K562 (cell line): ENCODE data around the gene ARHGAP9. TPM values are rescaled to one million over a fixed set of nuclear protein-coding genes. Genes with fewer than 3 reads are reported as not detected.
A peak's percentile ranks its signal among the peaks of the same experiment; 100 is the strongest.

Experiments
- CTCF ChIP-seq, 3 experiments: IDR thresholded peaks in 2 of 3; conservative IDR thresholded peaks in 1 of 3; 2 replicates each; pipeline ENCODE4 v1.5.1; 2011 to 2012; ENCODE audit warnings: low read length in 3 of 3, mild to moderate bottlenecking in 3 of 3, control low read depth in 2 of 3, improper control_type of control experiment in 1 of 3, inconsistent platforms in 1 of 3, low read depth in 1 of 3, mixed read lengths in 1 of 3, moderate library complexity in 1 of 3; ENCODE audit not compliant: insufficient read depth in 2 of 3
- DNMT1 ChIP-seq: fragments of 450-650 bp; IDR thresholded peaks from 2 replicates; pipeline ENCODE4 v1.6.1; 2016; ENCODE audit warnings: antibody characterized with exemption, mild to moderate bottlenecking
- FIP1L1 ChIP-seq: fragments of 200-400 bp; formaldehyde crosslinking; IDR thresholded peaks from 2 replicates; pipeline ENCODE4 v1.6.1; 2018; ENCODE audit warnings: mild to moderate bottlenecking, low read depth, low read length; ENCODE audit not compliant: poor library complexity, severe bottlenecking
- NR3C1 ChIP-seq: sonication (generic); formaldehyde crosslinking; IDR thresholded peaks from 2 replicates; pipeline ENCODE4 v1.8.1; 2022; ENCODE audit warnings: missing genetic modification reagents
- PHB2 ChIP-seq: fragments of 450-650 bp; IDR thresholded peaks from 2 replicates; pipeline ENCODE4 v1.6.1; 2017; ENCODE audit warnings: low read depth
- RBM22 ChIP-seq: fragments of 200-400 bp; formaldehyde crosslinking; IDR thresholded peaks from 2 replicates; pipeline ENCODE4 v1.6.1; 2018; ENCODE audit warnings: low read length, low read depth; ENCODE audit not compliant: poor library complexity, severe bottlenecking
- ZNF318 ChIP-seq, 2 experiments: fragments of 450-650 bp; IDR thresholded peaks; 2 replicates each; pipeline ENCODE4 v1.6.1; 2016; ENCODE audit warnings: mild to moderate bottlenecking in 2 of 2, borderline replicate concordance in 1 of 2, low read depth in 1 of 2, moderate library complexity in 1 of 2
- ZNF398 ChIP-seq: fragments of 250-450 bp; sonication (Bioruptor Pico); IDR thresholded peaks from 2 replicates; pipeline ENCODE4 v1.8.0; 2021; ENCODE audit warnings: moderate library complexity, mild to moderate bottlenecking, inconsistent platforms
- polyA plus RNA-seq, 8 experiments: library from polyadenylated mRNA; depleted of rRNA in 4 of 8; stranded (reverse) in 5 of 8; unstranded in 3 of 8; fragments of >200 nt; fragmentation: Nextera tagmentation in 2 of 8; fragmentation: Illumina TruSeq in 1 of 8; extraction: Ambion mirVana in 2 of 8; extraction: Trizol in 1 of 8; gene quantifications; 2 replicates each; pipeline versions ENCODE4 v1.2.1 to v1.2.3, GENCODE V29; 2011 to 2014; ENCODE audit warnings: inconsistent platforms in 1 of 8, missing spikeins in 1 of 8
- total RNA-seq, 7 experiments: library from RNA; depleted of rRNA in 6 of 7; stranded (reverse); fragments of >200 nt in 6 of 7; fragmentation: Illumina TruSeq in 2 of 7; extraction: Trizol in 2 of 7; gene quantifications; 2 replicates each; pipeline versions ENCODE4 v1.2.1 to v1.2.3, GENCODE V29; 2011 to 2021; ENCODE audit warnings: low replicate concordance in 1 of 7
- TF ChIP-seq, protein P1 (sequence below): fragments of 250-450 bp; sonication (Bioruptor Pico); IDR thresholded peaks from 2 replicates; pipeline ENCODE4 v1.5.0; 2020; ENCODE audit warnings: mild to moderate bottlenecking, borderline replicate concordance
- TF ChIP-seq, protein P2 (sequence below), 2 experiments: fragments of 200-800 bp in 1 of 2; sonication (Bioruptor generic) in 1 of 2; sonication (generic) in 1 of 2; formaldehyde crosslinking in 1 of 2; IDR thresholded peaks in 1 of 2; conservative IDR thresholded peaks in 1 of 2; 2 replicates each; pipeline versions ENCODE4 v1.5.0 to v1.6.1; 2016 to 2020; ENCODE audit warnings: missing compliant biosample characterization in 1 of 2, missing genetic modification characterization in 1 of 2, missing genetic modification reagents in 1 of 2

ARHGAP9 gene
- total and polyA plus RNA-seq, 9 of the 15 experiments (the other 6 are each of a cell fraction or from before 2014, with no cell fraction given): 1.5 to 10.2 (median 5.1) TPM

GRCh38 chr12:57515408-57515933 lies 35.8 kb upstream of the ARHGAP9 start (continued):
- TF ChIP-seq ZNF318 (IDR thresholded peaks at IDR 0.05; ENCODE audit: borderline replicate concordance in 1 of 2, low read depth in 1 of 2) (peak in 1 of 2 experiments; percentile 93; a peak in 1 of 4 replicates), DNMT1 (no peak), ZNF398 (no peak), PHB2 (no peak), CTCF (IDR thresholded peaks at IDR 0.05 in 2 of 3, conservative IDR thresholded peaks at IDR 0.05 in 1 of 3; ENCODE audit: insufficient read depth in 2 of 3, low read depth in 1 of 3, low read length in 3 of 3) (no peak), RBM22 (no peak), NR3C1 (no peak), FIP1L1 (no peak)
- TF ChIP-seq, protein P1, sequence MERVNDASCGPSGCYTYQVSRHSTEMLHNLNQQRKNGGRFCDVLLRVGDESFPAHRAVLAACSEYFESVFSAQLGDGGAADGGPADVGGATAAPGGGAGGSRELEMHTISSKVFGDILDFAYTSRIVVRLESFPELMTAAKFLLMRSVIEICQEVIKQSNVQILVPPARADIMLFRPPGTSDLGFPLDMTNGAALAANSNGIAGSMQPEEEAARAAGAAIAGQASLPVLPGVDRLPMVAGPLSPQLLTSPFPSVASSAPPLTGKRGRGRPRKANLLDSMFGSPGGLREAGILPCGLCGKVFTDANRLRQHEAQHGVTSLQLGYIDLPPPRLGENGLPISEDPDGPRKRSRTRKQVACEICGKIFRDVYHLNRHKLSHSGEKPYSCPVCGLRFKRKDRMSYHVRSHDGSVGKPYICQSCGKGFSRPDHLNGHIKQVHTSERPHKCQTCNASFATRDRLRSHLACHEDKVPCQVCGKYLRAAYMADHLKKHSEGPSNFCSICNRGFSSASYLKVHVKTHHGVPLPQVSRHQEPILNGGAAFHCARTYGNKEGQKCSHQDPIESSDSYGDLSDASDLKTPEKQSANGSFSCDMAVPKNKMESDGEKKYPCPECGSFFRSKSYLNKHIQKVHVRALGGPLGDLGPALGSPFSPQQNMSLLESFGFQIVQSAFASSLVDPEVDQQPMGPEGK (CRISPR knock-in tag): peak; percentile 47; the same call in 1 of the 2 replicates
- TF ChIP-seq, protein P2, sequence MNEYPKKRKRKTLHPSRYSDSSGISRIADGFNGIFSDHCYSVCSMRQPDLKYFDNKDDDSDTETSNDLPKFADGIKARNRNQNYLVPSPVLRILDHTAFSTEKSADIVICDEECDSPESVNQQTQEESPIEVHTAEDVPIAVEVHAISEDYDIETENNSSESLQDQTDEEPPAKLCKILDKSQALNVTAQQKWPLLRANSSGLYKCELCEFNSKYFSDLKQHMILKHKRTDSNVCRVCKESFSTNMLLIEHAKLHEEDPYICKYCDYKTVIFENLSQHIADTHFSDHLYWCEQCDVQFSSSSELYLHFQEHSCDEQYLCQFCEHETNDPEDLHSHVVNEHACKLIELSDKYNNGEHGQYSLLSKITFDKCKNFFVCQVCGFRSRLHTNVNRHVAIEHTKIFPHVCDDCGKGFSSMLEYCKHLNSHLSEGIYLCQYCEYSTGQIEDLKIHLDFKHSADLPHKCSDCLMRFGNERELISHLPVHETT (CRISPR knock-in tag; conservative IDR thresholded peaks at IDR 0.05 in 1 of 2, IDR thresholded peaks at IDR 0.05 in 1 of 2): no peak
